Astrocyte of the hippocampus (primary cell): Measurements from ENCODE around the gene CFTR.

ENCODE experiments used
- DNase-seq: peaks from one replicate; pipeline ENCODE4 v3.0.0; 2011; ENCODE audit warnings: low read depth, low spot score

The CFTR gene

DNA sequence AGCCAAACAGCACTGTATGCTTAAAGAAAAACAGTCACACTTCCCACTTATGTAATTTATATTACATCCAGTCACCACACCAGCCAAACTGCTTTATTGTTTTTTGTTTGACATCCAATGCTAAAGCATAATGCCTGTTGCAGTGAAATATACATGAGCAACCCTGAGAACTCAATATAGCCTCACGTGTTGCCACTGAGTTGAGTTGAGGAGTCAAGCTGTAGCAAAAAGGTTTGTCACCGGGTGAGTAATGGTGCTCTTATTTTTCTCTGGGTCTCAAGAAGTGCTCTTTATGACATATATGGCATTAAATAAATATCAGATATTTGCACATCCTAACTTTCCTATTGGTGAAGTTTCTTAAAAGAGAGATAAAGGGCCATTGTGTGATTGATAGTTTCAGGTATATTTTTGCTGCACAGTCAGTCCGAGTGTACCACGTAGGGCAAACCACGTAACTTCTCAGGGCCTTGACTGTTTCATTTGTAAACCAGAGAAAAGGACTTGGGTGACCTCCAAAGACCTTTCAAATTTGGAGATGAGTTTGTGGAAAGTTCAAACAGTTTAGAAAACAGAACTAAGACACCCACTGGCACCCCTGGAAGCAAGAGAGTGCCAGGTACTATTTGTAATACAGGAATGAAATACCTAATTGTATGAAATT lies 168.5 kb downstream of the CFTR start:
- no peak for DNase-seq

- DNase-seq = no peak
These were observed 173.3 kb downstream of the CFTR start for GRCh38 chr7:117652943-117653680.

DNA sequence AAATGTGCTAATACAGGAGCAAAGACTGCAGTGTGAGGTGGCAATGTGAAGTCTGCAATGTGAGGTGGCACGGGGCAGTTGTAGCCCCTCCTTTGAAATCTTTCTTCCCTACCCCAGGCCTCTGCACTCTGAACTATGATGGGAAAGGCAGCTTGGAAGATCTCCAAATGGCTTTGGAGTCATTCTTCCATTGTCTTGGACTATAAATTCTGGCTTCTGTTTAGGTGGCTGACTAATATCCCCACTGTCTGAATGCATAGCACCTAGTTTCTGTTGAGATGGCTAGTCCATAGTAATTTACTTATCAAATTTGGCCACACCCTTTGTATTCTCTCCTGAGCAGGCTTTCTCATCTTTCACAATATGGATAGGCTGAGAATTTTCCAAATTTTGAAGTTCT lies 175.0 kb downstream of the CFTR start:
- DNase-seq = no peak

DNA sequence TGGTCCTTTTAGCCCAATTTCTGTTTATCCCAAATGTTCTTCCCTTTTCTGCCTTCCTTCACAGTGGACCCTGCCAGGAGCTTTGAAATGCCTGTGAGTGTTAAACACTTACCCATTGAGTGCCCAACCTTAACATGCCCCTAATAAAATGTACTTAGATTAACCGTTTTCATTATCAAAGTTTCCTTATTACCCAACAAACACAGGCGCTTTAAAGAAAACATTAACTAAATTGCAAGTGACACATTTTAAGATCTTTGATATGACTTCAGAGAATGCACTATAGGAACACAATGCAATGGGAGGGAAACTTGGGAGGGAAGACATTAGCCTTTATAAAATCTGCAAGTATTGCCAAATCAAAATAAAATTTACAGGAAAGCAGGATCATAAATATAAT lies 177.0 kb downstream of the CFTR start:
- DNase-seq = no peak

DNA sequence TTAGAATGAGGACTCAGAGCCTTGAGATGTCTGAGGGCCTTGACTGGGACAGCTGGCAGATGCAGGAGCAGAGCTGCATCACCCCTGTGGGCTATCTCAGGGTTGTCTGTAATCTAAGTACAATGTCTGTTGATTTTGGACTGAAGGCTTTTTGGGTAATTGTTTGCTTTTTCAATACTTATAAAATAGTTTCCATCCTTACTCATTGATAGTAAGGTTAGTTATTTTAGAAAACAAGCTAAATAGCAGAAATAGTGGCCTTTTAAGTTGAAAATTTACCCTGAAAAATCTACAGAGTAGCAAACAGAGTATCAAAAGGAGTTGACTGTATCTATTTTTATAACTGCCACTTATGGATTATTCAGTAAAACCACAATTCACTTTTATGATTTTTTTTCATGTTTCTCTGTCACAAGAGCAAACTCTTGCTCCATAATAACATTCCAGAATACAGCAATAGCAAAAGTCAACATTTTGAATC lies 179.7 kb downstream of the CFTR start:
- peak; percentile 7 for DNase-seq

GRCh38 chr7:117661328-117661727 lies 181.5 kb downstream of the CFTR start:
- DNase-seq = no peak

GRCh38 chr7:117664047-117664446 lies 184.2 kb downstream of the CFTR start:
- DNase-seq = no peak

DNA sequence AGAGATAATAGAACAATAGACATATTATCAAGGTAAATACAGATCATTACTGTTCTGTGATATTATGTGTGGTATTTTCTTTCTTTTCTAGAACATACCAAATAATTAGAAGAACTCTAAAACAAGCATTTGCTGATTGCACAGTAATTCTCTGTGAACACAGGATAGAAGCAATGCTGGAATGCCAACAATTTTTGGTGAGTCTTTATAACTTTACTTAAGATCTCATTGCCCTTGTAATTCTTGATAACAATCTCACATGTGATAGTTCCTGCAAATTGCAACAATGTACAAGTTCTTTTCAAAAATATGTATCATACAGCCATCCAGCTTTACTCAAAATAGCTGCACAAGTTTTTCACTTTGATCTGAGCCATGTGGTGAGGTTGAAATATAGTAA lies 185.5 kb downstream of the CFTR start:
- peak; percentile 19 for DNase-seq

- DNase-seq = peak; percentile 72
These were observed 186.2 kb downstream of the CFTR start for GRCh38 chr7:117666031-117666430.

- DNase-seq = no peak
These were observed 186.9 kb downstream of the CFTR start for GRCh38 chr7:117666689-117667088.

DNA sequence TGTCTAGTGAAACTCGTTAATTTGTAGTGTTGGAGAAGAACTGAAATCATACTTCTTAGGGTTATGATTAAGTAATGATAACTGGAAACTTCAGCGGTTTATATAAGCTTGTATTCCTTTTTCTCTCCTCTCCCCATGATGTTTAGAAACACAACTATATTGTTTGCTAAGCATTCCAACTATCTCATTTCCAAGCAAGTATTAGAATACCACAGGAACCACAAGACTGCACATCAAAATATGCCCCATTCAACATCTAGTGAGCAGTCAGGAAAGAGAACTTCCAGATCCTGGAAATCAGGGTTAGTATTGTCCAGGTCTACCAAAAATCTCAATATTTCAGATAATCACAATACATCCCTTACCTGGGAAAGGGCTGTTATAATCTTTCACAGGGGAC lies 187.6 kb downstream of the CFTR start:
- peak; percentile 62 for DNase-seq

DNA sequence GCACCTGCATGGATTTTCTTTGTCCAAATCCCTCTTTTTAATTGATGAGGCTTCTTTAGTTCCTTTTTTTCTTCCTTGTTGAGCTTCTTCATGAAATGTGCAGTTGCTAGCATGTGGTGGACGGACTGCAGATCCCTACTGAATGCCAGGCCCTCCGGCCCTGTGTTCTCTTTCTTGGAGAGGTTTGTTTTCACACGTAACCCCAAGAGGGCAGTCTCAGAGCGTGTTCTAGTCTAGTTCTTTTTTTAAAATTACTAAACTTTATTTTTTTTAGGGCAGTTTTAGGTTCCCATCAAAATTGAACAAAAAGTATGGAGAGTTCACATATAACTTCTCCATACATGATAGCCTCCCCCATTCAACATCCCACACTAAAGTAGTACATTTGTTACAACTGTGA lies 190.0 kb downstream of the CFTR start:
- no peak for DNase-seq

DNA sequence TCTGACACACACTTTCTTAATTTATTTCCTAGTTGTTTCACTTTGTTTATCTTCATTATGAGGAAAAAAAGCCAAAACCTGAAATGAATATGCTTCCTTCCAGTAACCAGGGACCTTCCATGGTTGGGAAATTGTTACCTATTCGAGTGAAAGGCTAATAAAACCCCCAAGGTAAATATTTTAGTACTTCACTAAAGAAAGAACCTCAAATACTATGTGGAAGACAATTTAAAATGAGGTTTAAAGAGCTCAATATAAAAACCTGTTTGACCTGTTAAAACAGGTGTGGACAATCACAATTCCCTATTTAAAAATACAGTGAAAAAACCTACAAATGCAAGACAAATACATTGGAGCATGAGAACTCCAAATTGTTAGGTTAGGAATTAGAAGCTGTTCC lies 192.6 kb downstream of the CFTR start:
- DNase-seq = no peak

DNA sequence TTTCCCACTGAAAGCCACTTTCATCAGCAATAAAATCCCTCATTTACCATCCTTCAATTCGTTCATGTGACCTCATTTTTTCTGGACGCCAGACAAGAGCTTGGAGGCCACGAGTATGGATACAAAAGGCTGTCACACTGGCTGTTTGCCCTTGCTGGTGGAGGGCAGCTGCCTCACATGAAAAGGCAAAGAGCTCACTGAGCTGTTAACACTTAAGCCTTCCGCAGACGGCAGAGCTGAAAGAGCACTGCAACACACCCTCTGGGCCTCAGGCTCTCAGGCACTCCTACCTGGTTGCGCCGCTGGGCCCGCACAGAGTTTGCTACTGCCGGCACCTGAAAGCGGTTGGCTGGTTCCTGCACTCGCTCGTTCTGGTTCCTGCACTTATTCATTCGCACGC lies 193.5 kb downstream of the CFTR start:
- DNase-seq = peak; percentile 59

DNA sequence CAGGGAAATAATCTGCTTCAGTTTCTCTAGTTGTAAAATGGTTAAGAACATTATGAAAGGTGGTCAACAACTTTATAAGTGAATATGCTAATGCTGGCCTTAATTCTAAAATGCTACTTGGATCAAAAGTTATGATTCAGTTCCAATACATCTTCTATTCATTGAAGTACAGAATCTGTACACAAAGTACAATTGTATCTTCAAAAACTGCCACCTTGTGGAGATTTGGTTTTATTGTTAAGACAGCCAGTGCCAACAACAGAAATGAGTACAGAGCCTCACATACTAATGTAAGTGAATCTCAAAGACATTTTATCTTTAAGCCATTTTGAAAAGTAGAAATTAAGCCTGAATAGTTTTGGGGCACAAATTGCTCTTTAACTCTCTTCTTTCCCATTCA lies 194.0 kb downstream of the CFTR start:
- peak; percentile 45 for DNase-seq

DNA sequence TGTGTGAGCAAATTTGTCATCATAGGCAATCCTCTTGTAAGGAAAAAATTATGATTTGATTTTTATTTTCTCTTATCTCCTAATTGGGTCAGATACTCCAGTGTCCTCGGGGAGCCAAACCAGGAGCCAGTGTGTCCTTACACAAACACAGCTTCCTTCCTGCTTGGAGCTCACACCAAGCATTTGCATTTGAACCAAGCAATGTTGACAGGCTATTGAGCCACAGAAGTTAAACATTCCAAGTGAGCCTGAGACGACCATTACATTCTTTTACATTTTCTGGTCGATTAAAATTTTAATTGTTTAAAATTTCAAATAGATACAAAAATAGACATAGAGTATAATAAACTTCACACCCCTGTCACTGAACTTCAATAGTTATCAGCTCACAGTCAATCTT lies 194.8 kb downstream of the CFTR start:
- no peak for DNase-seq

DNA sequence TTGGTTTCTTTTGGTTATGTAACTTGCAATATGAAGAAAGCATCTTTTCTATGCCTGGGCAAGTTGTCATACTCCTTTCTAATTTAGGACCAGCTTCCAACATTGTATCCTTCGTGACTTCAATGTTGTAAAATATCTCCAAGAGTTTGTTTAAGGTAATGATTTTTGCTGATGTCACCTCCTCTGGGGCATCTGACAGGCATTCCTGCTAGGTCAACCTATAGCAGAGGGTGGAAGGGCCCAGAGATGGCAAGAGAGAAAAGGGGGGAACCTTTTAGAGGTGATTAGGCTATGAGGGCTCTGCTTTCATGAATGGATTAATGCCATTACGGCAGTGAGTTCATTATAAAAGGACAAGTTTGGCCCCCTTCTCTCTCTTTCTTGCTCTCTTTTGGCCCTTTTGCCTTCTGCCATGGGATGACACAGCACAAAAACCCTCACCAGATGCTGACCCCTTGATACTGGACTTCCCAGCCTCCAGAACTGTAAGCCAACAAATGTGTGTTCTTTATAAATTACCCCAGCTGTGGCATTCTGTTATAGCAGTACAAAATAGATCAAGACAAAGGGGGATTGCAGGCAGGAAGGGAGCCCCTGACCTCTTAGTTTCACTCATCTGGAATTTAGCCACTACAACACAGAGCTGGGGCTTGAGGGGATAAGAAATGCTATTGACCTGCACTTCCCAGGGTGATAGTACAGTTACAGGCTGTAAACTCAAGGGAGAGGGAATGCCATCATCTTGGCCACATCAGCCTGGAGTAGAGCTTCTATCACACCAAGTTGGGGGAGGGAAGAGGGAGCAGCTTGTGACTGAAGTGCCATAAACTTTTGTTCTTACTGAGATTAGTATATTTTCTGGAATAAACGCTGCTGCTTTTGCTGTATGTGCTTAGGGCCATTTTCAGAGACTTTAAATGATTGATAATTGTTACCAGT lies 195.9 kb downstream of the CFTR start:
- DNase-seq = no peak

DNA sequence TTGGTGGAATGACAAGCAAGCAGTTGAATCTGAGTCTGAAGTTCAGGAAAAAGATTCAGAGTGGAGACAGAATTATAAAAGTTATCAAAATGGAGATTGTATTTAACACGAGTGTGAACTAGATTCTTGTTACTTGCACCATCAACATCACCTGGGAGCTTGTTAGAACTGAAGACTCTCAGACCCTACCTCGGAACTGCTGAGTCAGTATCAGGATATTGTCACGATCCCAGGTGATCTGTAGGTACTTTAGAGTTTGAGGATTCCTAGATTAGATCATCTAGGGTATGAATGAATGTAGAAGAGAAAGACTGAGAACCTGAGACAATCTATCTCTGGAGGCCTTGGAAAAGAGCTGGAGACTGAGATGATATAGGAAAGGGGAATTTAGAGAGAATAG lies 199.3 kb downstream of the CFTR start:
- no peak for DNase-seq

DNA sequence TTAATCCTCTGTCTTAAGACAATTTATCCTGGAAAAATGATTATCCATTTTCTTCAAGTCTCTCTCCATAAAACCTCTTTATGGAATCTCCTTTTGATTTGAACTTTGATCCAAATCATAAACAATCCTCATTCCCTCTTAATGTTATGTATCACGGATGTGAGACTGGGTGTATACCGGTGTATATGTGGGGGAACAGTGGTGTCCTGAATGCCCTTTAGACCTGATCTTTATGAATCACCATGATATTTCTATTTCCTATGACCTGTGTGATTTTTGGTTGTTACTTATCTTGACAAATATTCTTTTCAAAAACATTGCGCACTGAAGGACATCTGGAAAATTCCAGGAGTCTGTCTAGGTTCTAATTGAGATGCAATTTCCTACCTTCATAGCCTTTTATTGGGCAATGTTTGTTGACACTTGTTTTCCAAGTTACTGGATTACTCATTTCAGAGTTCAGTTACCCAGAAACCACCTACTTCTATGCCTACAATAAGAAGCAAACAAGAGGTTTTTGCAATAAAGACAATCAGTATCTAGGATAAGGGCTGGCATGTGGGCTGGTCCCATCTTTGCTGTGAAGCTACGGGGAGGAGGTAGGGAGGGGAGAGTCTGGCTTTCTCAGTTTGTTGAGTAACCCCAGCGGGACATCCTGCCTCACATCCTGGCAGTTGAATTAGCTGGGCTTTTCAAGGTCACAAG lies 203.0 kb downstream of the CFTR start:
- DNase-seq = no peak

DNA sequence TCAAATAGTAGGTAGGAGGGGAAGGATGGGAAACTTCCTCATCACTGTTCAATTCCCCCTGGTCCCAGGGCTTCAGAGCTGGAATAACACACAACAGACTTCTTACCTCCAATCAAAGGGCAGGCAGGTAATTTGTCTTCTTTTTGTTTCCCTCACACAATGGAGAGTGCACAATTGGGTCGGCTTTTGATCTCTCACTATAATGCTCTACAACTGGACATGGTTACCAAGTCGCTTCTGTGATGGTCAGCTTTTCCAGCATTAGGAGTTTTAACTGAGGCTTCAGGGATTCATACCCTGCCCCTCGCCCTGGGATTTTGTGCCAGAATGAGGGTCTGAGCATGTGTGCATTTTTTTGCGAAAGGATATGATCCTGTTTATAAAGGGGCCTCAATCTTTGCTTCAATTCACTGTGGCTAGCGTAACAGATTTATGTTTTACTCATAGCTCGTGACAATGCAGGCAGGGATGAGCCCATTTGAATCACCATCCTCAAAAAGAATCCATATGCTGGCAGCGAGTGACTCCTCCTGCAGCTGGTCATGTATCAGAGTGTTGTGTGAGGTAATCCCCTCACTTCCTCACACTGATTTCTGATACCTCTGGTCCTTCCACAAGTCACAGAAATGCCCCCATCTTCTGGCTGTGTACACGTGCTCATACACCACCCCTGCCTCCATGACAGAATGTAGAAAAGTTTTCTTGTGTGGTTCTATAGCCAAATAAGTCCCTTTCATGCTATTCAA lies 203.8 kb downstream of the CFTR start:
- DNase-seq = no peak

DNA sequence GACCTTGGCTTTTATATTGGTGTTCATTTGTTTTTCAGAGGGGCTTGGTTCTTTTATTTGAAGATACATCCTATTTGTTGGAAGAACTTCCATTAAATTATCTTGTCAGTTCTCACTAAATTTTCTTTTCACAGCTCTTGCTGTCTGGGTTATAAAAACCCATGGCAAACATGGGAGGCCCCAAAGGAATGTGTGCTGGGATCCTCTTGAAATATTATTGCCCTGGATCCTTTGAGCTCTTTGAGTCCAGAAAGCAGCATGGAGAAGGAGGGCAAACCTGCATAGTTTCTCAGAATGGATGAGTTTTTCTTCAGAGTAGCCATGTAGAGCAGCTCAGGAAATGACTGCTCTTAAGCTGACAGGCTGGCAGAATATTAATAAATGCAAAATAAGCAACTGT lies 206.0 kb downstream of the CFTR start:
- DNase-seq = no peak
